HL-60 (cell line): ENCODE data around the gene TEDDM1.

Experiments
- CTCF ChIP-seq: IDR thresholded peaks from one replicate; pipeline ENCODE4 v1.5.1; 2011; ENCODE audit warnings: low read length, control low read depth, inconsistent platforms; ENCODE audit not compliant: insufficient read depth
- POLR2AphosphoS5 ChIP-seq: IDR thresholded peaks from 2 replicates; pipeline ENCODE4 v1.6.1; 2012; ENCODE audit warnings: low read depth

GRCh38 chr1:182350839-182351238 lies 49.6 kb downstream of the TEDDM1 start:
- no peak for TF ChIP-seq CTCF
- no peak for TF ChIP-seq POLR2AphosphoS5
